Glomerular visceral epithelial cell (primary cell): ENCODE data around the gene WDHD1.
"Not testable (repeated sequence)": the region's sequence is repeated elsewhere in the genome, so short reads cannot be mapped to it uniquely, and the experiment has no call there.

Experiments
- DNase-seq: peaks from one replicate; pipeline ENCODE4 v3.0.0-alpha.2; 2016; ENCODE audit errors: extremely low spot score

WDHD1 gene

GRCh38 chr14:55048900-55049436 lies 22.1 kb upstream of the WDHD1 start:
- DNase-seq = no peak

- no peak for DNase-seq
Measured at GRCh38 chr14:55047301-55048053, 20.6 kb upstream of the WDHD1 start.

- no peak for DNase-seq
Measured at GRCh38 chr14:55045087-55045486, 18.2 kb upstream of the WDHD1 start.

GRCh38 chr14:55043528-55043927 lies 16.6 kb upstream of the WDHD1 start:
- no peak for DNase-seq

GRCh38 chr14:55038708-55039107 lies 11.8 kb upstream of the WDHD1 start:
- no peak for DNase-seq

GRCh38 chr14:55037995-55038394 lies 11.1 kb upstream of the WDHD1 start:
- not testable (repeated sequence) for DNase-seq

GRCh38 chr14:55031190-55031589 lies 4.3 kb upstream of the WDHD1 start:
- DNase-seq = no peak

GRCh38 chr14:55028476-55028875 lies 1.6 kb upstream of the WDHD1 start:
- DNase-seq = no peak

GRCh38 chr14:55028066-55028465 lies 1.2 kb upstream of the WDHD1 start:
- no peak for DNase-seq

GRCh38 chr14:55026441-55026792 lies 482 bp downstream of the WDHD1 start:
- no peak for DNase-seq

GRCh38 chr14:55025948-55026347 lies 951 bp downstream of the WDHD1 start:
- DNase-seq = no peak

- DNase-seq = not testable (repeated sequence)
Measured at GRCh38 chr14:55024365-55024764, 2.5 kb downstream of the WDHD1 start.

- no peak for DNase-seq
Measured at GRCh38 chr14:55019968-55020554, 6.8 kb downstream of the WDHD1 start.

GRCh38 chr14:55015006-55015405 lies 11.9 kb downstream of the WDHD1 start:
- no peak for DNase-seq

GRCh38 chr14:55005071-55005470 lies 21.8 kb downstream of the WDHD1 start:
- peak; percentile 12 for DNase-seq

GRCh38 chr14:55000381-55000780 lies 26.5 kb downstream of the WDHD1 start:
- no peak for DNase-seq

GRCh38 chr14:54985156-54985555 lies 41.7 kb downstream of the WDHD1 start:
- no peak for DNase-seq

- DNase-seq = no peak
Measured at GRCh38 chr14:54981698-54982097, 45.2 kb downstream of the WDHD1 start.

- DNase-seq = no peak
Measured at GRCh38 chr14:54979039-54979438, 47.9 kb downstream of the WDHD1 start.

GRCh38 chr14:54976316-54976715 lies 50.6 kb downstream of the WDHD1 start:
- peak; percentile 38 for DNase-seq

- DNase-seq = no peak
Measured at GRCh38 chr14:54975856-54976255, 51.0 kb downstream of the WDHD1 start.

GRCh38 chr14:54974788-54975414 lies 52.0 kb downstream of the WDHD1 start:
- DNase-seq = no peak

GRCh38 chr14:54967496-54967895 lies 59.4 kb downstream of the WDHD1 start:
- DNase-seq = no peak
